K562 (cell line): ENCODE measurements around the gene USP49. TPM values are rescaled to one million over a fixed set of nuclear protein-coding genes. Genes with fewer than 3 reads are reported as not detected.

Experiments used
- ARNT ChIP-seq, 2 experiments: fragments of 450-650 bp; IDR thresholded peaks; 2 replicates each; pipeline ENCODE4 v1.6.1; 2016; ENCODE audit warnings: mild to moderate bottlenecking in 1 of 2
- C11orf30 ChIP-seq: fragments of 450-650 bp; IDR thresholded peaks from 2 replicates; pipeline ENCODE4 v1.6.1; 2016; ENCODE audit warnings: low read depth, mild to moderate bottlenecking
- COPS2 ChIP-seq: fragments of 450-650 bp; conservative IDR thresholded peaks from 2 replicates; pipeline ENCODE4 v1.6.1; 2016; ENCODE audit warnings: mild to moderate bottlenecking, moderate library complexity
- E2F1 ChIP-seq: sonication (generic); formaldehyde crosslinking; IDR thresholded peaks from 2 replicates; pipeline ENCODE4 v1.8.1; 2023; ENCODE audit warnings: mild to moderate bottlenecking, missing genetic modification reagents, moderate library complexity
- ELF2 ChIP-seq: fragments of 250-450 bp; sonication (Bioruptor Pico); IDR thresholded peaks from 2 replicates; pipeline ENCODE4 v1.5.0; 2021; ENCODE audit warnings: mild to moderate bottlenecking
- GABPB1 ChIP-seq: sonication (generic); formaldehyde crosslinking; IDR thresholded peaks from 2 replicates; pipeline ENCODE4 v1.8.0; 2022; ENCODE audit warnings: mild to moderate bottlenecking, missing genetic modification reagents
- MTA3 ChIP-seq: fragments of 450-650 bp; formaldehyde crosslinking; IDR thresholded peaks from 2 replicates; pipeline ENCODE4 v1.6.1; 2017; ENCODE audit warnings: mild to moderate bottlenecking, borderline replicate concordance
- MYBL2 ChIP-seq, 2 experiments: fragments of 450-650 bp in 1 of 2; sonication (generic) in 1 of 2; formaldehyde crosslinking in 1 of 2; IDR thresholded peaks; 2 replicates each; pipeline versions ENCODE4 v1.6.1 to v1.8.1; 2017 to 2022; ENCODE audit warnings: borderline replicate concordance in 1 of 2, inconsistent platforms in 1 of 2, low read depth in 1 of 2, mild to moderate bottlenecking in 1 of 2, missing genetic modification reagents in 1 of 2, moderate library complexity in 1 of 2
- NFE2 ChIP-seq: IDR thresholded peaks from 2 replicates; pipeline ENCODE4 v1.6.1; 2014; ENCODE audit warnings: antibody characterized with exemption, low read depth
- NKRF ChIP-seq: fragments of 450-650 bp; IDR thresholded peaks from 2 replicates; pipeline ENCODE4 v1.6.1; 2016; ENCODE audit warnings: borderline replicate concordance
- TEAD2 ChIP-seq: fragments of 450-650 bp; IDR thresholded peaks from 2 replicates; pipeline ENCODE4 v1.6.1; 2016; ENCODE audit warnings: missing genetic modification characterization, control low read depth, missing compliant biosample characterization
- USF1 ChIP-seq: sonication (generic); formaldehyde crosslinking; IDR thresholded peaks from 2 replicates; pipeline ENCODE4 v1.9.0; 2022; ENCODE audit warnings: mild to moderate bottlenecking, missing genetic modification reagents
- ZNF311 ChIP-seq: fragments of 250-450 bp; sonication (Bioruptor Pico); IDR thresholded peaks from 2 replicates; pipeline ENCODE4 v1.4.0; 2020; ENCODE audit warnings: mild to moderate bottlenecking, moderate library complexity
- ZNF512 ChIP-seq: IDR thresholded peaks from 2 replicates; pipeline ENCODE4 v1.6.1; 2016; ENCODE audit warnings: missing genetic modification characterization, missing compliant biosample characterization
- polyA plus RNA-seq, 8 experiments: library from polyadenylated mRNA; depleted of rRNA in 4 of 8; stranded (reverse) in 5 of 8; unstranded in 3 of 8; fragments of >200 nt; fragmentation: Nextera tagmentation in 2 of 8; fragmentation: Illumina TruSeq in 1 of 8; extraction: Ambion mirVana in 2 of 8; extraction: Trizol in 1 of 8; gene quantifications; 2 replicates each; pipeline versions ENCODE4 v1.2.1 to v1.2.3, GENCODE V29; 2011 to 2014; ENCODE audit warnings: inconsistent platforms in 1 of 8, missing spikeins in 1 of 8
- total RNA-seq, 7 experiments: library from RNA; depleted of rRNA in 6 of 7; stranded (reverse); fragments of >200 nt in 6 of 7; fragmentation: Illumina TruSeq in 2 of 7; extraction: Trizol in 2 of 7; gene quantifications; 2 replicates each; pipeline versions ENCODE4 v1.2.1 to v1.2.3, GENCODE V29; 2011 to 2021; ENCODE audit warnings: low replicate concordance in 1 of 7
- TF ChIP-seq, protein P1 (sequence below): sonication (generic); formaldehyde crosslinking; IDR thresholded peaks from 2 replicates; pipeline ENCODE4 v1.9.0; 2022; ENCODE audit warnings: mild to moderate bottlenecking, missing genetic modification reagents
- TF ChIP-seq, protein P2 (sequence below): sonication (generic); formaldehyde crosslinking; IDR thresholded peaks from 2 replicates; pipeline ENCODE4 v1.8.1; 2023; ENCODE audit warnings: mild to moderate bottlenecking, missing genetic modification reagents
- TF ChIP-seq, protein P3 (sequence below), 3 experiments: fragments of 200-800 bp in 1 of 3; sonication (Bioruptor generic) in 1 of 3; sonication (generic) in 1 of 3; formaldehyde crosslinking in 1 of 3; IDR thresholded peaks; 2 replicates each; pipeline versions ENCODE4 v1.6.1 to v1.8.0; 2016 to 2022; ENCODE audit warnings: mild to moderate bottlenecking in 2 of 3, missing compliant biosample characterization in 2 of 3, missing genetic modification characterization in 2 of 3, missing genetic modification reagents in 1 of 3

The USP49 gene
- total and polyA plus RNA-seq, 9 of the 15 experiments (the other 6 are each of a cell fraction or from before 2014, with no cell fraction given): 1.0 to 9.9 (median 6.5) TPM

DNA sequence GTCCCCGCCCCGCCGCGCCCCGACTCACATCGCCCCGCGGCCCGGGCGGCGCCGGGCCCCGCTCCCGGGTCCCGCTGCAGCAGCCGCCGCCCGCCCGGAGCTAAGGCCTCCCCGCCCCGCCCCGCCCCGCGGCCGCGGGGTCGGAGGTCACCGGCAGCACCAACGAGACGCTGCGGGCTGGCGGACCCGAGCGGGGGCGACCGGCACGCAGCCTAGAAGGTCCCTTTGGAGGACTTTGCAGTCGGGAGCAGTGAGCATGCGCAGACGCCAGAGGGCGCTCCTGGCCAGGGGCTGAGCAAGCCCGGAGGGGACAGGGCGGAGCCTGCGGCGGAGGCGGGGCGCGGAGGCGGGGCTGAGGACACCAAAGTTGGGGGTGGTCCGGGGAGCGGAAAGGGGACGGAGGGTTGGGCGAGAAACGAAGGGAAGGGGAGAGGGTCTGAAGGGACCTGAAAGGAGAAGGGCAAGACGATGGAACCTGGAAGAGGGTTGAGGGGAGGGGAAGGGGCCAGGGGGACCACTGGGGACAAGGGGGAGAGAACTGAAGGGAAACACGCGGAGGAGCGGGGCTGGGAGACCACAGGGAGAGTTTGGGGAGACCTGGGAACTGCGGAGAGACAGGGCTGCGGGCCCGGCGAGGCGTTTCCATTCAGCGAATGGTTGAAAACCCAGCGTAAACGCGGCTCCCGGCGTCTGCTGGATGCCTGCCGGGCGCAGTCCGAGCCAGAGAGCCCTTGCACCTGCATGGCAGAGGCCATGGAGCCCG is 115.2 kb downstream of the USP49 start, which contains the start of gene FRS3 (continued):
- peak; percentile 76 for TF ChIP-seq C11orf30
- no peak for TF ChIP-seq MYBL2 (IDR thresholded peaks at IDR 0.05; ENCODE audit: low read depth)
- TF ChIP-seq MYBL2 (CRISPR knock-in tag; IDR thresholded peaks at IDR 0.05; ENCODE audit: borderline replicate concordance): no peak
- peak; percentile 71 for TF ChIP-seq NKRF
- TF ChIP-seq COPS2: no peak
- no peak for TF ChIP-seq ELF2 (CRISPR knock-in tag)
- peak; percentile 28 for TF ChIP-seq USF1 (CRISPR knock-in tag)
- no peak for TF ChIP-seq TEAD2 (tag)
- TF ChIP-seq, protein P1, sequence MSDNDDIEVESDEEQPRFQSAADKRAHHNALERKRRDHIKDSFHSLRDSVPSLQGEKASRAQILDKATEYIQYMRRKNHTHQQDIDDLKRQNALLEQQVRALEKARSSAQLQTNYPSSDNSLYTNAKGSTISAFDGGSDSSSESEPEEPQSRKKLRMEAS (CRISPR knock-in tag): peak; percentile 79
- TF ChIP-seq, protein P2, sequence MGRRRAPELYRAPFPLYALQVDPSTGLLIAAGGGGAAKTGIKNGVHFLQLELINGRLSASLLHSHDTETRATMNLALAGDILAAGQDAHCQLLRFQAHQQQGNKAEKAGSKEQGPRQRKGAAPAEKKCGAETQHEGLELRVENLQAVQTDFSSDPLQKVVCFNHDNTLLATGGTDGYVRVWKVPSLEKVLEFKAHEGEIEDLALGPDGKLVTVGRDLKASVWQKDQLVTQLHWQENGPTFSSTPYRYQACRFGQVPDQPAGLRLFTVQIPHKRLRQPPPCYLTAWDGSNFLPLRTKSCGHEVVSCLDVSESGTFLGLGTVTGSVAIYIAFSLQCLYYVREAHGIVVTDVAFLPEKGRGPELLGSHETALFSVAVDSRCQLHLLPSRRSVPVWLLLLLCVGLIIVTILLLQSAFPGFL (CRISPR knock-in tag): peak; percentile 17; the same call in 1 of the 2 replicates
- TF ChIP-seq, protein P3, sequence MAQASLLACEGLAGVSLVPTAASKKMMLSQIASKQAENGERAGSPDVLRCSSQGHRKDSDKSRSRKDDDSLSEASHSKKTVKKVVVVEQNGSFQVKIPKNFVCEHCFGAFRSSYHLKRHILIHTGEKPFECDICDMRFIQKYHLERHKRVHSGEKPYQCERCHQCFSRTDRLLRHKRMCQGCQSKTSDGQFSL (CRISPR knock-in tag; IDR thresholded peaks at IDR 0.05): 0 out of 2 replicates have a peak, but pooled peaks have one; percentile 30
- TF ChIP-seq, protein P3 (tag; IDR thresholded peaks at IDR 0.05): peak in 1 of 2 experiments; percentile 44; a peak in 1 of 4 replicates
- TF ChIP-seq GABPB1: peak; percentile 86
- no peak for TF ChIP-seq ZNF311 (CRISPR knock-in tag)
- TF ChIP-seq NFE2: no peak
- TF ChIP-seq ZNF512 (tag): peak; percentile 66
- TF ChIP-seq E2F1: 0 out of 2 replicates have a peak, but pooled peaks have one; percentile 38
- peak in 1 of 2 experiments; percentile 17; a peak in 1 of 4 replicates for TF ChIP-seq ARNT (IDR thresholded peaks at IDR 0.05)
- TF ChIP-seq MTA3: peak; percentile 43
